Astrocyte (in vitro differentiated cells and primary cell): ENCODE results near the gene GP9. TPM values are rescaled to one million over a fixed set of nuclear protein-coding genes. Genes with fewer than 3 reads are reported as not detected.

Source experiments
- DNase-seq: peaks from one replicate; pipeline ENCODE4 v3.0.0-alpha.2; 2010; ENCODE audit warnings: low read depth
- FAIRE-seq: peaks from 2 replicates; lab custom pipeline; 2011; peaks lifted over from hg19 to GRCh38; lab: Jason Lieb, UNC
- H2AFZ ChIP-seq: 2 replicates; pipeline ENCODE4 v1.6.0; 2012; ENCODE audit warnings: low read depth, low read length, inconsistent platforms
- H3K27ac ChIP-seq: 2 replicates; pipeline ENCODE4 v1.5.1; 2011; ENCODE audit warnings: low read depth, low read length, inconsistent platforms
- H3K27me3 ChIP-seq: 2 replicates; pipeline ENCODE4 v1.6.0; 2011; ENCODE audit warnings: low read length, inconsistent platforms; ENCODE audit not compliant: insufficient read depth
- H3K36me3 ChIP-seq: 2 replicates; pipeline ENCODE4 v1.5.1; 2011; ENCODE audit warnings: low read length, inconsistent platforms; ENCODE audit not compliant: insufficient read depth
- H3K4me1 ChIP-seq: 2 replicates; pipeline ENCODE4 v1.5.1; 2011; ENCODE audit warnings: low read length, inconsistent platforms; ENCODE audit not compliant: insufficient read depth
- H3K4me2 ChIP-seq: 2 replicates; pipeline ENCODE4 v1.6.0; 2012; ENCODE audit warnings: low read length, inconsistent platforms
- H3K4me3 ChIP-seq: 2 replicates; pipeline ENCODE4 v1.5.1; 2011; ENCODE audit warnings: low read depth, mild to moderate bottlenecking, low read length, inconsistent platforms; ENCODE audit not compliant: insufficient read depth
- H3K79me2 ChIP-seq: 2 replicates; pipeline ENCODE4 v1.6.0; 2012; ENCODE audit warnings: mild to moderate bottlenecking, low read length, inconsistent platforms; ENCODE audit not compliant: insufficient read depth
- H3K9ac ChIP-seq: 2 replicates; pipeline ENCODE4 v1.6.0; 2012; ENCODE audit warnings: mild to moderate bottlenecking, low read length, inconsistent platforms
- H3K9me3 ChIP-seq: 2 replicates; pipeline ENCODE4 v1.5.1; 2012; ENCODE audit warnings: low read depth, mild to moderate bottlenecking, low read length, inconsistent platforms; ENCODE audit not compliant: insufficient read depth
- H4K20me1 ChIP-seq: 2 replicates; pipeline ENCODE4 v1.6.0; 2012; ENCODE audit warnings: low read length, inconsistent platforms; ENCODE audit not compliant: insufficient read depth
- H3K27ac Mint-ChIP-seq: one replicate; pipeline ENCODE4 v1.8.0; 2021; ENCODE audit warnings: mild to moderate bottlenecking, mixed read lengths; ENCODE audit not compliant: unreplicated experiment
- H3K27me3 Mint-ChIP-seq: one replicate; pipeline ENCODE4 v1.8.0; 2021; ENCODE audit warnings: low read depth, mixed read lengths; ENCODE audit not compliant: unreplicated experiment
- H3K36me3 Mint-ChIP-seq: one replicate; pipeline ENCODE4 v1.8.0; 2021; ENCODE audit warnings: low read depth, mixed read lengths; ENCODE audit not compliant: unreplicated experiment
- H3K4me1 Mint-ChIP-seq: one replicate; pipeline ENCODE4 v1.8.0; 2021; ENCODE audit warnings: low read depth, mixed read lengths; ENCODE audit not compliant: unreplicated experiment
- H3K4me3 Mint-ChIP-seq: one replicate; pipeline ENCODE4 v1.8.0; 2021; ENCODE audit warnings: mild to moderate bottlenecking, moderate library complexity, mixed read lengths; ENCODE audit not compliant: unreplicated experiment
- H3K9me3 Mint-ChIP-seq: one replicate; pipeline ENCODE4 v1.8.0; 2021; ENCODE audit warnings: mild to moderate bottlenecking, mixed read lengths; ENCODE audit not compliant: unreplicated experiment
- EZH2 ChIP-seq: IDR thresholded peaks from 2 replicates; pipeline ENCODE4 v1.6.1; 2012; ENCODE audit warnings: mild to moderate bottlenecking, low read length, inconsistent platforms; ENCODE audit not compliant: insufficient read depth
- total RNA-seq: library from RNA; stranded (reverse); gene quantifications from 2 replicates; pipeline ENCODE4 v1.2.1, GENCODE V29; 2021
- TF ChIP-seq, protein P1 (sequence below): IDR thresholded peaks from 2 replicates; pipeline ENCODE4 v1.5.1; 2011; ENCODE audit warnings: low read depth, mild to moderate bottlenecking, inconsistent platforms, low read length, moderate library complexity; ENCODE audit not compliant: insufficient read depth

The GP9 gene
- total RNA-seq, 1 donor from 2014 or later: not detected

- Mint-ChIP-seq H3K27me3 (peaks cover 36% of the 10 kb centered on the region), H3K4me3 (no peak overlapping the region), H3K27ac (no peak overlapping the region), H3K4me1 (no peaks in the 10 kb centered on the region), H3K9me3 (peaks cover 3% of the 10 kb centered on the region), H3K36me3 (no peaks in the 10 kb centered on the region)
- Histone ChIP-seq H3K36me3 (no peaks in the 10 kb centered on the region), H3K4me1 (no peaks in the 10 kb centered on the region), H3K27ac (no peak overlapping the region), H3K27me3 (no peaks in the 10 kb centered on the region), H3K79me2 (no peaks in the 10 kb centered on the region), H3K4me2 (no peak overlapping the region), H4K20me1 (no peaks in the 10 kb centered on the region), H2AFZ (no peak overlapping the region), H3K9ac (no peak overlapping the region), H3K9me3 (no peaks in the 10 kb centered on the region), H3K4me3 (no peak overlapping the region)
- DNase-seq (no peak), FAIRE-seq (no peak)
- TF ChIP-seq, protein P1, sequence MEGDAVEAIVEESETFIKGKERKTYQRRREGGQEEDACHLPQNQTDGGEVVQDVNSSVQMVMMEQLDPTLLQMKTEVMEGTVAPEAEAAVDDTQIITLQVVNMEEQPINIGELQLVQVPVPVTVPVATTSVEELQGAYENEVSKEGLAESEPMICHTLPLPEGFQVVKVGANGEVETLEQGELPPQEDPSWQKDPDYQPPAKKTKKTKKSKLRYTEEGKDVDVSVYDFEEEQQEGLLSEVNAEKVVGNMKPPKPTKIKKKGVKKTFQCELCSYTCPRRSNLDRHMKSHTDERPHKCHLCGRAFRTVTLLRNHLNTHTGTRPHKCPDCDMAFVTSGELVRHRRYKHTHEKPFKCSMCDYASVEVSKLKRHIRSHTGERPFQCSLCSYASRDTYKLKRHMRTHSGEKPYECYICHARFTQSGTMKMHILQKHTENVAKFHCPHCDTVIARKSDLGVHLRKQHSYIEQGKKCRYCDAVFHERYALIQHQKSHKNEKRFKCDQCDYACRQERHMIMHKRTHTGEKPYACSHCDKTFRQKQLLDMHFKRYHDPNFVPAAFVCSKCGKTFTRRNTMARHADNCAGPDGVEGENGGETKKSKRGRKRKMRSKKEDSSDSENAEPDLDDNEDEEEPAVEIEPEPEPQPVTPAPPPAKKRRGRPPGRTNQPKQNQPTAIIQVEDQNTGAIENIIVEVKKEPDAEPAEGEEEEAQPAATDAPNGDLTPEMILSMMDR: no peak
- TF ChIP-seq EZH2: no peak
These were observed 25.0 kb upstream of the GP9 start for GRCh38 chr3:129035360-129036221.

GRCh38 chr3:129036222-129037092 lies 24.1 kb upstream of the GP9 start:
- no peaks in the 10 kb centered on the region for H3K4me1 Mint-ChIP-seq
- no peaks in the 10 kb centered on the region for H3K9me3 ChIP-seq
- H3K27me3 Mint-ChIP-seq: peaks cover 37% of the 10 kb centered on the region
- no peak overlapping the region for H3K27ac ChIP-seq
- no peak overlapping the region for H3K9ac ChIP-seq
- H3K4me2 ChIP-seq: no peak overlapping the region
- H2AFZ ChIP-seq: no peak overlapping the region
- H3K36me3 ChIP-seq: no peaks in the 10 kb centered on the region
- no peak overlapping the region for H3K4me3 ChIP-seq
- H3K27ac Mint-ChIP-seq: no peak overlapping the region
- no peak for FAIRE-seq
- H3K27me3 ChIP-seq: no peaks in the 10 kb centered on the region
- TF ChIP-seq, protein P1: no peak
- no peak for TF ChIP-seq EZH2
- H3K36me3 Mint-ChIP-seq: no peaks in the 10 kb centered on the region
- H4K20me1 ChIP-seq: no peaks in the 10 kb centered on the region
- H3K9me3 Mint-ChIP-seq: peaks cover 2% of the 10 kb centered on the region
- no peak for DNase-seq
- H3K4me1 ChIP-seq: no peaks in the 10 kb centered on the region
- no peak overlapping the region for H3K4me3 Mint-ChIP-seq
- H3K79me2 ChIP-seq: no peaks in the 10 kb centered on the region
